Colon (tissue), 2 donors: ENCODE data around the gene FGFR3.
"Not testable (repeated sequence)": the region's sequence is repeated elsewhere in the genome, so short reads cannot be mapped to it uniquely, and the experiment has no call there.

Experiments used
- FAIRE-seq: peaks from 2 replicates; lab custom pipeline; 2012; peaks lifted over from hg19 to GRCh38; lab: Jason Lieb, UNC
- donor health status: control.
- donor health status: control.

Gene FGFR3

DNA sequence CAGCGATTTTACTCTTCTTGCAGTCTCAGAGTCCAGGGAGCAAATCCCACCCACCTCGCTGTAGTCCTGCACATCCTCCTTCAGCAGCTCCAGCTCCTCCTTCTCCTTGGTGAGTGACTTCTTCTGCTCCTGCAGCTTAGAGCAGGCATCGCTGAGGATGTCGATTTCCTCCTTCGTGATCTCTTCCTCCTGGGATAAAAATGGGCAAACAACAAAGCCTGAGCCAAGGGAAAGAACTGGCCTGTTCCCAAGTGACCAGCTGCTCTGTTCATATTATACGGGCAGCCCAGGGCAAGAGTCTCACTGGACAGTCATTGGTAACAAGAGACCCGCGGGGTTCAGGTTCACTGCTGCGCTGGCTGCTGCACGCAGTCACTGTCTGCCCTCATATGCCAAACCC lies 26.2 kb downstream of the FGFR3 start:
- no peak for FAIRE-seq

DNA sequence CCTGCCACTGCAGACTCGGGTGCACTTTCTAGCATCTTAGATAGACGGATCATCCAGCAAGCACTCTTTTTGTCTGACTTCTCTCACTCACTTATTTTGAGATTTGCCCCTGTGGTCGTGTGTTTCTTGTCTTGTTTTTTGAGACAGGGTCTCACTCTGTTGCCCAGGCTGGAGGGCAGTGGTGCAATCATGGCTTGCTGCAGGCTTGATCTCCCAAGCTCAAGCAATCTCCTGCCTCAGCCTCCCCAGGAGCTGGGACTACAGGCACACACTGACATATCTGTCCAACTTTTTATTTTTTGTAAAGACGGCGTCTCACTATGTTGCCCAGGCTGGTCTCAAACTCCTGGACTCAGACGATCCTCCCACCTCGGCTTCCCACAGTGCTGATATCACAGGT lies 26.7 kb downstream of the FGFR3 start:
- FAIRE-seq = no peak

DNA sequence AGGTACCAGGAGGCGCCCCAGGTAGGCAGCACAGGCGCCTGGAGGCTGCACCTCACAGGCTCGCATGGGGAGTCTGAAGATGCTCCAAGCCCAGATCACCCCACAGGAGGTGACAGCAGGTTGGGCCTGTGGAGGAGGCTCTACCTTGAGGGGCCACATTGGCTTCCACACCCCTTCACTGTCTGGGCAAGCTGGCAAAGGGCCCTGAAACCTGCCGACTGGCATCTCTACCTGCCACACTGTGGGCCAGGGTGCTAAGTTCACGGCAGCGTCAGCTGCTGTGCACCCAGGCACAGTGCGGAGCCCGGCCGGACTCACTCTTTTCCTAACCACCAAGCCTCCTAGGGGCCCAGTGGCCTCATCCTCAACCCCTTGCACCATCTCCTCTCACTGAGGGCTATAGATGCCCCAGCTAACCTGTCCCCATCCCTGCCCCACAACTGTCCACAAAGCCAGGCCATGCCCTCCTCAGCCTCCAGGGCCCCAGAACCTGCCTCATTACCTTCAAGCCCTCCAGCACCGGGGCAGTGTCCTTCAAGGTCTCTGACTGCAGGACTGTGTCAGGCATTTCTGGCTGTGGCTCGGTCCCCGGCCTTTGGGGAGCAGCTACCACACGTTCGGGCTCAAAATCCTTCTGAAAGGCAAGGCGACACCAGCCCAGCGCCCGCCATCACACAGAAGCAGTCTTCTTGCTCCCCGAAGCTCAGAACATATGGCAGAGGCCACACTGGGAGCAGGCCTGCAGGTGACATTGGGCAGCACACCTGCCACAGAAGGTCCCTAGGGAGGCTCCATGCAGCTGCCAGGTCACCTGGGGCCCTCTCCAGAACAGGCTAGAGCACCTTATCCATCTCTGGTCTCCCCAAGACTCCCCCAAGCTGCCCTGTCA lies 28.8 kb downstream of the FGFR3 start:
- FAIRE-seq = no peak

DNA sequence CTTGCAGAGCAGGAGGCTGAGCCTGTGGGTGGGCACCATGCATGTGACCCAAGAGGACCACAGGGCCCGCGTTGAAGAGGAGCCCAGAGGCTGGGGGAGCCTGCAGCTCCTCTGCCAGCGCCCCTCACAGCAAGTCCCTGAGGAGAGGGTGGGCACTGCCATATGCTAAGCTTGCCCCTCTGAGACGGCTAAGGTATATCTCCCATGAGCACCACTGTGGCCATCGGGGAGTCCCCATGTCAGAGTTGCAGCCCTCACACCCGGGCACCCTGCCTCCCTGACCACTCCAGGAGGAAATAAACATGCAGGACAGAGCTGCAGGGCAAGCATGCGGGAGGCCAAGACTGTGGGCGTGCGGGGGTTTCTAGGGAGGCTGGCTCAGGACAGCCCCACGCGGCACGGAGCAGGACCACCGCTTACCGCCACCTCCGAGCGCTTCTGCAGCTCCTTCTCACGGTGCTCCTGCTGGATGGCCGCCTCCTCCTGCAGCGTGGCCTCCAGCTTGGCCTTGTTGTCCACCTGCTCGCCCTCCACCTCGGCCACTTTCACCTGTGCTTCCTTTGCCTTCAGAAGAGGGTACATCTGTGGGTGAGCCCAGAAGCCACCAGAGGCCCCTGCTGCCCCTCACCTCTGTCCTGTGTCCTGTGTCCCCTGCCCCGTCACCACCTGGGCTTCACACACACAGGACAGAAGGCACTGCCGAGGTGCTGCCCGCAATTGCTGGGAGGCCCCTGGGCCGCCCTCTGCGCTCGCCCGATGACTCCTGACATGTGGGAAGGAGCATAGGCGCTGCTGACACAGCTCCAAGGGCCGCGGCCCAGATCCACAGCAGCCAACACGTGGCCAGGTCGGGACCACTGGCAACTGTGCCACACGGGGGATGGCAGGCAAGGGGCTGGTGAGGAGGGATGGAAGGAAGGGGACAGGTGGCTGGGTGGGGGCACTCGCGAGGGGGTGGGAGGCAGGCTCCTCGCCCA lies 29.8 kb downstream of the FGFR3 start:
- FAIRE-seq = no peak

DNA sequence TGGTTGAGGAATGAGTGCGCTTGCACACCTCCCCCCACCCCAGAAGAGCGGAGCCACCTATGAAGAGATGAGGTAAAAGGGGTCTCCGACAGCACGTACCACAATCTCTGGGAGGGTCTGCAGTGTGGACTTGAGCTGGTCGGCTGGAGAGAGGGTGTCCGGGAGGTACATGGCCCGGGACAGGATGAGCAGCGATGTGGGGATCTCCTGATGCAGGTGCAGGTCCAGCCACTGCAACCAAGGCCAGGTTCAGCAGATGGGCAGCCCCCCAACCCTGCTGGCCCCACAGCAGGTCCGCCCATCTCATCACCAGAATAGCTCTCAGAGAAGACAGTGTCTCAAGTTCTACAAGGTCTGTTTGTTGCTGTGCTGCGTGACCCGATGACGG lies 30.4 kb downstream of the FGFR3 start:
- FAIRE-seq = no peak

DNA sequence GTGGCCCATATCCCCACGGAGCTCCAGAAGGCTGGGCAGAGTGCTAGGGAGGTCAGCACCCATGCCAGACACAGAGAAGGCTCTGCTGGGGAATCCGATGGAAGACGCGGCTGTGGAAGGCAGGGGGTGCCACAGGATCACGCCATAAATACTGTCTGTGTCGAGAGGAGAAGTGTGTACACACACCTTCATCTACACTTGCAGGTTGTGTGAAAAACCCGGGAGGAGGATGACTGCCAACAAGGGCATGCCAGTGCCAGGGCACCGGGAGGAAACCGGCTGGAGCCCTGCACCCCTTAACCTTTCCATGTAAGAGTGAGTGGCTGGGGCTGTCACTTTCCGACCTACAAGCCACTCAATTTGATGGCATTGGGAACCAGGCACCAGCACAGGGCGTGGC lies 31.7 kb downstream of the FGFR3 start:
- FAIRE-seq = no peak

DNA sequence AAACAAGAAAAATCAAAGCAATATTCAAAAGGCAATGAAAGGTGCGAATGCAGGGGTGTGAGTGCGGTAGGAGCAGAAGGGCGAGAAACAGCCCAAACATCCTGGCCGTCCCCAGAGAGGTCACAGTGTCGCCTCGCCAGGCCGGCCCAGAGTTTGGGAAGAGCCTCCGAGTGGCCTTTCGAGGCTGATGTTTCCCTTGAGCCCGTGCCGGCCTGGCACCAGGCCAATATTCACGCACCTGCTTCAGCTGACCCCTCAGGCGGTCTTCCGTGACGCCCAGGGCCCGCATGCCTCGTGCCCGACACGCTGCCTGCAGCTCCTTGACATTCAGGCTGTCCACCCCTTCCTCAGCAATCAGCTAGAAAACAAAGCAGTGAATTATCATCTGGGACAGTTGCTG lies 32.2 kb downstream of the FGFR3 start:
- no peak for FAIRE-seq

DNA sequence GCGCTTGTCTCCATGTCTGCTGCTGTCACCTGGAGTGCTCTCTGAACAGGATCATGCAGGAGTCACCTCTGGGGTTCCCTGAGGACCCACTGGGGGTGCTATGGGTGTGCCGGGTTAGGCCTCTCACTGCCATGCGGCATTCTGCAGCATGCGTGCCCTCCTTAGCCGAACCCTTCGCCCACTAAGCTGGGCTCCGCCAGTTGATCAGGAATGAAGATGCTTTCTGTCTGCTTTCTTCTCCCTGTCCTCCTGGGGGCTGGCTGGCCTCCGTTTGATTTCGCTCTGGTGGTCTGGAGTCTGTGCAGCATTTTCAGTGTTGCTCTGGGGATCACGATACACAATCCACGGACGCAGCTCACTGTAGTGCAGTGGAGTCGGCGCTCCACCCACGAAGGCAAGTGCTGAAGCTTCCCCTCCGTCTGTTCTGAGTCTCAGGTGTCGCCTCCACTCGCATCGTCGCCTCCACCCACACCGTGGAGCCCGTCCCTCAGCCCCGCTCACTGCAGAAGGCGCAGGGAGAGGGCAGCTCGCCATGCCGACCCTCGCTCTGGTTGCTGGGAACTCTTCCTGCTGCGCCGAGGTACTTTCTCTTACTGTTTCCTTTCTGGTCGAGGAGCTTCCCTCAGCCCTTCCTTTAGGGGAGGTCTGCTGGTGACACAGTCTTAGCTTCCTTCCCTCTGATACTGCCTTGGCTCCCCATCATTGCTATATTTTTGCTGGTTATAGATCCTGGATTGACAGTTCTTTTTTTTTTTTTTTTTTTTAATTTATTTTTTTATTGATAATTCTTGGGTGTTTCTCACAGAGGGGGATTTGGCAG lies 33.6 kb downstream of the FGFR3 start:
- FAIRE-seq = no peak

DNA sequence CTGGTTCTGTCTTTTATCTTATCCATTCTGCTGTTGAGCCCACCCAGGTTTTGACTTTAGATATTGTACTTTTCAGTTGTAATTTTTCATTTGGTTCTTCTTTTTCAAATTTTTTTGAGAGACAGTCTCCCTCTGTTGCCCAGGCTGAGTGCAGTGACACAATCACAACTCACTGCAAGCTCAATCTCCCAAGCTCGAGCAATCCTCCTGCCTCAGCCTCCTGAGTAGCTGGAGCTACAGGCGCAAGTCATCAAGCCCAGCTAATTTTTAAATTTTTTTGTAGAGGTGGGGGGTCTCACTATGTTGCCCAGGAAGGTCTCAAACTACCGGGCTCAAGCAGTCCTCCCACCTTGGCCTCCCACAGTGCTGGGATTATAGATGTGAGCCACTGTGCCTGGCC lies 37.1 kb downstream of the FGFR3 start:
- FAIRE-seq = no peak

DNA sequence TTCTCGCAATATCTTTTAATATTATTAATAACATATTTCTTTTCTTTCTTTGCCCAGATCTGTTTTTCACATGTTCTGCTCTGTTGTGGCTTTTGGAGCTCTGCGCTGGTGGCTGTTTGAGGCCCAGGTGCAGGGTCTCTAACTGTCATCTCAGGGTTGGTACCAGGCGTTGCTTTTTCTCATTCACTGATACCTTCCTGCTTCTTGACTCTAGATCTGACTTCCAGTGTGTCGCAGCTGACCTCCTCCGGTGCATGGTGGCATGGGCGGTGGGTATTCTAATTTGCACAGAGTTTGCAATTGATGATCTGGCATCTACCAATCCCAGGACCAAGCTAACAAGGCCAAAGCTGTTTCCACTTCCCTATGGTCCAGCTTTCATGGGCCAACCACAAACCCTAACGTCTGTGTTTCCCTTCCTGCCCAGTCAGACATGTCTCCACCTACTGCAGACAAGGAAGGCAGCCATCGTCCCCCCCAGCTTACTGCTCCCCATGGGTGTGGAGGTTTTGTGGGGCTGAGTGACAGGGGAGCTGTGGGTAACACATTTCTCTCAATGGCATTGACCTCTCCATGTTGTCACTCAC lies 37.6 kb downstream of the FGFR3 start:
- no peak for FAIRE-seq

DNA sequence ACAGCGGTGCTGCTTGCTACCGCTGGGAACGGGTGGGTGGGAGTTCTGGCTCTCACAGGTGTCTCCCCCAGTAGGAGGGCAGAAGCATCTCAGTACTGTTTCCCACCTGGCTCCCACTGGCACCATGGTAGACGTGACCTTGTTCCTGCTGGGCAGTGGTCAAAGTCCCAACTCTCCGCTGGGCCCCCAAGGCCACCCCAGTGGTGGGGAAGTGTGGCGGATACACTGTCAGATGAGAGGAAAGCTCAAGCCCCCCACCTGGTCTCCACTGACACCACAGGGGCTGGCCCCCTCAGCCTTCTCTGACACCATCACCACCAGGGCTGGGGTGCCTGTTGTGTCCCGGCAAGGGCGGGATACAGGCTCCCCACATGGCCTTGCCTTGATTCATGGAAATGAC lies 38.2 kb downstream of the FGFR3 start:
- FAIRE-seq = no peak

DNA sequence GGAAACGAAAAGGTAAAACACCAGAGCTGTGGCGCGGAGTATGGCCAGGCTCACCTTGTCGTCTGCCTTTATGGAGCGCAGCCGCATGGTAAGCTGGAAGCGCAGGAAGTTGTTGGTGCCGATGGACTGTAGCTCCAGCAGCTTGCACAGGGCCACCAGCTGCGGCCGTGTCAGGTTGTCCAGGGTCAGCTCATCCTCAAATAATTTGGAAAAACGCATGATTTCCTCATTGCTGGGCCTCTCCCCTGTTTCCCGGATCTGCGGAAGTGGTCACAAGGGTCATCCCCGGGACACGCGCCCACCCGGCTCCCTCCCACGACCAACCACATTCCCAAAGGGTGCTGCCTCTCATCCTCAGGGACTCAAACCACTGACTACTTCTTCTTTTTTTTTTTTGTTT lies 39.6 kb downstream of the FGFR3 start:
- no peak for FAIRE-seq

DNA sequence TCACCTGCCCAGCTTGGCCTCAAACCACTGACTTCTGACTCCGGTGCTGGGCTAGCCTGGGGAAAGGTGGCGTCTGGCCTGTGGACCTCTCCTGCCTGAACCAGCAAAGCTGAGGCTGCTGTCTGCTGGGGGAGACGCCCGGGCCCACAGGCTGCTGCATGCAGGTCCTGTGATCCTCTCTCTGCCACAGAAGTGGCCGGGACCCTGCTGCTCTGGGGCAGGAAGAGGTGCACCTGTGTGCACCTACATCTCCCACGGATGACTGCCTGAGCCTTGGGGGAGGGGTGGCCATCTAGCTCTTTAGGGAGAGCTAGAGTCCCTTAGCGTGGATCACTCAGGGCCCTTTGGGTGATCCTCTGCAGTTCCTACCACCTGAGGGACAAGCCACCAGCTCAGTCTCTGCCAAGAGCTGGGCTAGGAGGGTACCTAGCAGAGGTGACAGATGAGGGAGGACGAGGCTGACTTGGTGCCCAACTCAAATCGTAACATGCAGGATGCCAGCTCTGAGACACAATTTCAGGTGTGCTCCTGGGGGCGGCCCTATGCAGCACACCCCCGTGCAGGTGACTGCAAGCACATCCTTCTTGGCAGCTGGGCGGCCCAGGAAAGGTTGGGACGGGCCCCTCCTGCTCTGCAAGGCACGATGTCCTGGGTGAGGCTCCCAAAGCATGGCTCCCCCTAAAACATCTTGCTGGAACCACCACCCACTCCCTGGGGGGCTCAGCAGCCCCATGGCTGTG lies 40.4 kb downstream of the FGFR3 start:
- FAIRE-seq = no peak

DNA sequence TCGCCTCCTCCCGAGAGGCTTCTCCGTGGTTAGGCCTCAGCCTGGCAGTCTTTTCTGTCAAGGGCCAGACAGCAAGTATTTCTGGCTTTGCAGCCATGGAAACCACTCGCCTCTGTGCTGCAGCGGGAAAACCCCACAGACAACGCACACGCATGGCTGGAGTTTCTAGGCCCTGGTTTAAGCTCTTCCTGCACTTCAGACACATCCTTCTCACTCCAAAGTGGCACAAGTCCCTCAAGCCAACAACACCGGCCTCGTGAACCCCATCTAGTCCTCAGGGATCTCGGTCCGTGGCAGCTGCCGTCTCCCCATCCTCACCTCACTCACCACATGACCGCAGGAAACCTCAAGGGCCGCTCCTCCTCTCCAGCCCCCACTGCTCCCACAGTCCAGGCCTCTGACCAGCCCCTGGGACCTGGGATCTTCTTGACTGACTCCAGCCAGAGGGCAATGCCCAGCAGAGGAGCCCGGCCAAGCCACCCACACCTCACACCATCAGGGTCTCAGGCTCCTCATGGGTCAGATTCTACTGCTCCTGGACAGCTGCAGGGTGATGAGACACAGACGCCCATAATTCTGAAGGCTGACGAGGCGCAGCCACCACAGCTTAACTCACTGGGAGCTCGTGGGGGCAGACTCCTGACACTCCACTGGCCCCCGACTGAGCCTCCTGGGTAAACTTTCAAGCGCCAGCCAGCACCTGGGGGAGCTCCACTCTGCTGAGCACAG lies 41.1 kb downstream of the FGFR3 start:
- no peak for FAIRE-seq

DNA sequence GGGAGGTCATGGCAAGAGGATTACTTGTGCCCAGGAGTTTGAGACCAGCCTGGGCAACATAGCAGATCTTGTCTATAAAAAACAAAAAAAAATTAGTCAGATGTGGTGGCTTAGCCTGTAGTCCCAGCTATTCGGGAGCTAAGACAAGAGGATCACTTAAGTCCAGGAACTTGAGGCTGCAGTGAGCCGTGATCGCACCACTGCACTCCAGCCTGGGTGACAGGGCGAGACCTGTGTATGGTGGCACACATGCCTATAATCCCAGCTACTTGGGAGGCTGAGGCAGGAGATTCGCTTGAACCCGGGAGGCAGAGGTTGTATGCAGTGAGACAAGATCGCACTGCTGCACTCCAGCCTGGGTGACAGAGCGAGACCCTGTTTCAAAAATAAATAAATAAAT lies 42.7 kb downstream of the FGFR3 start:
- not testable (repeated sequence) for FAIRE-seq

DNA sequence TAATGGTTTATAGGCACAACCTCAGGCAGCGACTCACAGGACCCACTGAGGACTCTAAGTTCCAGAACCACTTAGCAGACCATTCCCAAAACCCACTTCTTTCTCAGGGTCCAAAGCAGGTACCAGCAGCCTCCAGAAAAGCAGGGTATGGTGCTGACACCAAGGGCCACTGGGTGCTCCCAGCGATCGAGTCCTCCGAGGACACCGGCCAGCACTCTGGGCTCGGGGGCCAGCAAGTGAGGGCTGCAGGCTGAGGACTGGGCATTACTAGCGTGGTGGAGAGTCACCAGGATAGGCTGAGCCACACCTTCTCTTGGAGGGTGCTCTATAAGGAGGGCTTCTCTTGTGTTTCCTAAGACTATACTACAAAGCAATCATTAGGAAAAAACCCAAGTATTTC lies 43.6 kb downstream of the FGFR3 start:
- no peak for FAIRE-seq

DNA sequence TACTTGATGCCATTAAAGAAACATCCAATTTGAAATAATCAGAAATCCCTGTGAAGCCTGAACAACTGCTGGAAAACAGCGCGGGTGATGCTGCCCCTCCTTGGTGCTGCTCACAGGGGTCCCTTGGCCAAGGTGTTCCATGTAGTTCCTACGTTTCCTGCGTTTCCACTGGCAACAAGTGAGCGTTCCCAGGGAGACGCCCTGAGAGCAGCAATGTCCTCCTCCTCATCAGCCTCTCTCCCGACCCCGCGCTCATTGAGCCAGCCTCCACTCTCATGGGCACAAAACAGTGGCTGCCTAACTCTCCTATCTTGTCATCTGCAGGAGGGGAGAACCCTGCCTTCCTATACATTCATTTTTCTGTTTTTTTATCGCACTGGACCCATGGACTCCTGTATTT lies 44.0 kb downstream of the FGFR3 start:
- no peak for FAIRE-seq

DNA sequence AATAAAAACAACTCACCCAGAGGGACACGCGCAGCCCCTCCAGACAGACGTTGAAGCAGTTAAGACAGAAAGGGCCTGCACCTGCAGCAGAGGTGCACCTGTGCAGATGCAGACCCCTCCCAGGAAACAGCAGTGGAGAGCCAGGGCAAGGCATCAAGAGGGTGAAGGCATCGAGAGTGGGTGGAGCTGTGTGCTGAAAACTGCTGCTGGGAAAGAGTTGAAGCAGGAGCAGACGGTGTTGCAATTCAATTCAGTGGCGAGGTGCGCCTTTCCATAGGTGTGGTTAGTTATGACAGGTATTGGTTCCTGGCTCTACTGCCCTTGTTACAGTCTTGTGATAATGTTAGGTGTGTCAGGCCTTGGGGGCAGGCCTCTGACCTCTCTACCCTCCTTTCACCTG lies 46.2 kb downstream of the FGFR3 start:
- FAIRE-seq = no peak

DNA sequence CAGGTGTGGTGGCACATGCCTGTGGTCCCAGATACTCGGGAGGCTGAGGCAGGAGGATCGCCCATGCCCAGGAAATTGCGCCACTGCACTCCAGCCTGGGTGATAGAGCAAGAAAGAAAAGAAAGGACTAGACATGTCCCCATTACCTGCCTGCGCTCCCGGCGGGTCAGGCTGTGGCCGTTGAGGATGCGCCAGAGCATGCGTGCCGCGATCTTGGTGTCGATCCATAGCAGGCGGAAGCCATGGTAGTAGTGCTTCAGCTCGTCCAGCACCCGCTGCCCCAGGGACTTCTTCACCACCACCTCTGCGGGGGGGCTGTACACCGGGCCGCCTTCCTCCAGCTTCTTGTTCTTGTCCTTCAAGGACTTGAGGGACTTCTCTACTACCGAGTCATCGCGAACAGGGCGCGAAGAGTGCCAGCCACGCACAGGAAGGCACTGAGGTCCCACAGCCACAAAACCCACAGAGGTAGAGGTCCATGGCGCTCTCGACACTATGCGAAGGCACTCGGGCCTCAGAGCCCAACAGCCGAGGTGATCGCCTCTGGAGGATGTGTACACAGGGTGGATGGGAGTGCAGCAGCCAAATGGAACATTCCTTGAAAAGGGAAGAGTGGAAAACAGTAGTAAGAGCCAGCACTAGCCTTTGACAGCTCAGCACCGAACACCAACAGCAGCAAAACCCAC lies 48.3 kb downstream of the FGFR3 start:
- no peak for FAIRE-seq

DNA sequence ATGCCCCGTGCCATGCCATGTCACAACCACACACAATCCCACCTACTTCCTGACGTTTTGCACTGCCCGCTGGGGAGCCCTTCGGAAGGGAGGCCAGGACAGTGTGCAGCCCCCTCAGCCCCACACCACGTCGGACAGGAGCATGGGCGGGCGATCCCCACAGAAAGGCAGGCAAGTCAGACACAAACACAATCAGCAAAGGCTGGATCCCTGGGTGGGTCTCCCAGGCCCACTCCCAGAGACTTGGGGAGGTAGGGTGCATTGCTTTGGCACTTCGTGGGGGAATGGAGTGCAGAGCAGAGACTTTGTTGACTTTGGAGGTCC lies 48.8 kb downstream of the FGFR3 start:
- no peak for FAIRE-seq
